NOMO-1 (cell line): ENCODE data around the gene PYGB.
"Not testable (repeated sequence)": the region's sequence is repeated elsewhere in the genome, so short reads cannot be mapped to it uniquely, and the experiment has no call there.

Experiments
- DNase-seq, 2 experiments: peaks; one replicate each; lab custom pipeline; 2025; ENCODE audit not compliant: unreplicated experiment in 2 of 2; lab: John Stamatoyannopoulos, UW

The PYGB gene

DNA sequence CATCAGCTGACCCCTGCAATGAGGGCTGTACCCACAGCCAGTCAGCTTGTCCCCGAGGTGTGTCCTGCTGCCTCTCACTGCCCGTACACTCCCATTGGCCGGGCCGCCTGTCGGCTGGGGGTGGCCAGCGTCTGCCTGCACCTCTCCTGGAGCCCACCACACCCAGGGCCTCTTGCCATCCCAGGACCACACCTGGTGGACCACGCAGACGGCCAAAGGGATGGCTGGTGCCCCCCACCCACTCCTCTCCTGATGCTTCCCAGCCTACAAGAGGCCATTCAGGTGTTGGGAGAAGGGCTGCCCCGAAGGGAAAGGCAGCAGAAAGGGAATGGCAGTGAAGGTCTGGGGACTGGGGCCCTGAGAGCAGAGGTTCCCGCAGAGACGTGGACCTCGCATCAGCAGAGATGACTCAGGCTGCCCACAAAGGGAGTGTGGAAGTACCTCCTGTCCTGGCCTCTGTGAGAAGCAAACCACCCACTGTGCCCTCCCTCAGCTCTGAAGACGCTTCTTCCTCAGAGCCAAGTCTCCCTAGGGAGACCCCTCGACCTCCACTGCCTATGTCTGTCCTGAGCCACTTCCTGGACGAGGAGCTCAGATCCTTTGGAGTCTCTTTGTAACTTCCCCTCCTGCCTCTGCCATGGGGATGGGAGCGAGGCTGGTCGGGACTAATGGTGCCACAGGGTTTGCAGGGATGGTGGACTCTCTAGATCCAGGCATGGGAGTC is 60.9 kb downstream of the PYGB start:
- no peak for DNase-seq

GRCh38 chr20:25309395-25310267 is 61.7 kb downstream of the PYGB start:
- no peak for DNase-seq

- peak; percentile 69 to 77 for DNase-seq
Observed at GRCh38 chr20:25310268-25310920, 62.5 kb downstream of the PYGB start.

DNA sequence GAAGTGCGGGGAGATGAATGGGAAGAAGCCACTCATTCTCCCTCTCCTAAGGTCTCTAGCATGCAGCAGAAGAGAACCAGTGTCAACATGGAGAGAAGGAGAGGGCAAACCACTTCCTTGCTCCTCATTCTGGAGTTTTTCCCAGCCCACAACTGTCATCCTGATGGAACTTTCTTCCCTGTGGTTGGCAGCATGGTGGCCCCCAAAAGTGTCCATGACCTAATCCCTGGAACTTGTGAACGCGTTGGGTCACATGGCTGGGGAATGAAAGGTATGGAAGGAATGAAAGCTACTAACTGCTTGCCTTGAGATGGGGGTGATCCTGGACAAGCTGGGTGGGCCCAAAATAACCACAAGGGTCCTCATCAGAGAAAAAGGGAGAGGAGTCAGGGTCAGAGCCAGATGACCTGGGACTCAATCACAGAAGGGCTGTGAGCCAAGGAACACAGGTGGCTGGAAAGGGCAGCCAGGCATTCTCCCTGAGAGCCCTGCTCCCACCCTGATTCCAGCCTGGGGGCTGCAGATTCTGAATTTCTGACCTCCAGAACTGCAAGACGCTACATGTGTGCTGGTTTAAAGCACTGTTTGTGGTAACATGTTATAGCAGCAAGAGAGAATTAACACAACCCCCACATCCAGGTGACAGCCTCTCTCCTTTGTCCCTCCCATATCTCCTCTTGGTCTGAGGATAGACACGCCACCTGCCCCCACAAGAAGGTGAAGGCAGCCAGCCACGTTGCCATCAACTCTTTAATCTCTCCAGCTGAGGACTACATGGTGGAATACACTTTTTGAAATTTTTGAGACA is 63.2 kb downstream of the PYGB start:
- no peak for DNase-seq

DNA sequence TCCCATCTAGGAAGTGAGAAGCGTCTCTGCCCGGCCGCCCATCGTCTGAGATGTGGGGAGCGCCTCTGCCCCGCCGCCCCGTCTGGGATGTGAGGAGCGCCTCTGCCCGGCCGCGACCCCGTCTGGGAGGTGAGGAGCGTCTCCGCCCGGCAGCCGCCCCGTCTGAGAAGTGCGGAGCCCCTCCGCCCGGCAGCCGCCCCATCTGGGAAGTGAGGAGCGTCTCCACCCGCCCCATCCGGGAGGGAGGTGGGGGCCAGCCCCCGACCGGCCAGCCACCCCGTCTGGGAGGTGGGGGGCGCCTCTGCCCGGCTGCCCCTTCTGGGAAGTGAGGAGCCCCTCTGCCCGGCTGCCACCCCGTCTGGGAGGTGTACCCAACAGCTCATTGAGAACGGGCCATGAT is 64.8 kb downstream of the PYGB start:
- not testable (repeated sequence) for DNase-seq

DNA sequence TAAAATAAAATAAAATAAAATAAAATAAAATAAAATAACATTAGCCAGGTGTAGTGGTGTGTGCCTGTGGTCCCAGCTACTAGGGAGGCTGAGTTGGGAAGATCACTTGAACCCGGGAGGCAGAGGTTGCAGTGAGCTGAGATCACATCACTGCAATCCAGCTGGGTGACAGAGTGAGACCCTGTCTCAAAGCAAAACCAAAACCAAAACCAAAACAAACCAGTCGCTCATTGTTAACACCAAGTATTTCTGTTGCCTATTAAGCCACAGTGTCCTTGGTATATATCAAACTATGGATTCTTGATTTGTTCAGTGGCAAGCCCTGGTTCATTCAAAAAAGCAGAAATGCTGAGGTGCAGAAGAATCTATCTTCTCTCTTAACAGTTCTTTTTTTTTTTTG is 65.7 kb downstream of the PYGB start:
- no peak for DNase-seq

- DNase-seq, result no peak
Observed at GRCh38 chr20:25314497-25315417, 66.9 kb downstream of the PYGB start.

- DNase-seq, result no peak
Observed at GRCh38 chr20:25315418-25316210, 67.7 kb downstream of the PYGB start.

- DNase-seq, result no peak
Observed at GRCh38 chr20:25316506-25317190, 68.8 kb downstream of the PYGB start.

DNA sequence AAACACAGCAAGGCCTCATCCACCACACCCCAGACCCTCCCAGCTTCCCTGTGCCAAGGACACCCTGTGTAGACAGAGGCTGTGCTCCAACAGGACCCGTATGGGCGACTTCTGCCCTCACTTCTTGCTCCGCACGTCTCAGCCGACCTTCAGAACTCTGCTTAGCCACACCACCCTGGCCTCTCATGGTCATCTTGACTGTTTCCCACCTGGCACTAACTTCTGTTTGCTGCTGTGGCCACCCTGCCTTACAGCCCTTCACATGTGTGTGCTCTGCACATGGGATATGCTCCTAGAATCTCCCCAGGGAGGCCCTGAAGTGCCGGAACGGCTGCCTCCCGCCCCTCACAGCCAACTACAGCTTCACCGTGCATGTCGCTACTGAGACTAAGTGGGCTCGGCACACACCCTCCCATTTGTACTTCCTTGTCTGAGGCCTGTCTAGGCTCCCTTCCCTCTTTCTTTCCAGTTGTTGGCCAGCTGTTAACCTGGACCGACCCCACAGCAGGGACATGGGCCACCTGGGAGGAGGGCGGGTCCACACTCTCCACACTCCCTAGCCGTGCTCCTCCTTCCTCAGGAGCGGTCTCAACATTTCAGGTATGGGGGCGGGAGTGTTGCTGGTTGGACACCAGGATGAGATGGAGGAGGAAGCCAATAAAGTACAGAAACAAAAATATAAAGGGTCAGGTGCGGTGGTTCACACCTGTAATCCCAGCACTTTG is 69.6 kb downstream of the PYGB start:
- no peak for DNase-seq

- DNase-seq, result peak; percentile 78 to 97
Observed at GRCh38 chr20:25318471-25319240, 70.8 kb downstream of the PYGB start.

DNA sequence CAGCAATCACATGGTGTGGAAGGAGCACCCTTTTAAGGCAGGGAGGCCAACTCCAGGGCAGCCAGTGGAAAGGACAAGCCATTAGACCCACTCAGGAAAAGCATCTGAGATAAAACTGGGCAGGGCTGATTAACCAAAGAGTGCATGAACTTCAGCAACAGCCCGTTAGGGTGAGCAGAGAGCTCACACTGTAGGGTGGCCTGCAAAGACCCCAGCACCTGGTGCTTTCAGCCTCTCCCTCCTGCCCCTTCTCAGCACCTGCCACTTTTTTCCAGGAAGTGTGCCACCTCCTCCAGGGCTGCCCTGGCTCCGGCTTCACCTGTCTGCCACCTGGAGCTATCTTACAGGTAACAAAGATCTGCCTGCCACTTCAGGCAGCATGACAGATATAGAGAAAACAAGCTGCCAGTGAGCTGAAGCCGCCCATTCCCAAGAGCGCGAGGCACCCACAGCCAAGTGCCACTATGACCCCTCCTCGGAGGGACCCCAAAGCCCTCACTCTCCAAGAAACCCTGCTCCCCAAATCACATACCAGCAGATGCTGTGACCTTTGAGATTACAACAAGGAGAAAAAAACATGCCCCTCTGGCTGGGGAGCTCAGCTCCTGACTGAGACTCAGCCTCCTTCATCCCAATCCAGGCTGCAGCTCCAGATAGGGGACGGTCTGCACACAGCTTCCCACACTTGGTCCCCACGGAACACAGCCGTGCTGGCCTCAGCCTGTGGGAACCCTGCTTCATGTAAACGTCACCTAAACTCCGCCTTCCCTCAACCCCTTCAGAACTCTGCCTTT is 71.6 kb downstream of the PYGB start:
- no peak for DNase-seq

GRCh38 chr20:25320035-25320800 is 72.3 kb downstream of the PYGB start:
- DNase-seq, result no peak

DNA sequence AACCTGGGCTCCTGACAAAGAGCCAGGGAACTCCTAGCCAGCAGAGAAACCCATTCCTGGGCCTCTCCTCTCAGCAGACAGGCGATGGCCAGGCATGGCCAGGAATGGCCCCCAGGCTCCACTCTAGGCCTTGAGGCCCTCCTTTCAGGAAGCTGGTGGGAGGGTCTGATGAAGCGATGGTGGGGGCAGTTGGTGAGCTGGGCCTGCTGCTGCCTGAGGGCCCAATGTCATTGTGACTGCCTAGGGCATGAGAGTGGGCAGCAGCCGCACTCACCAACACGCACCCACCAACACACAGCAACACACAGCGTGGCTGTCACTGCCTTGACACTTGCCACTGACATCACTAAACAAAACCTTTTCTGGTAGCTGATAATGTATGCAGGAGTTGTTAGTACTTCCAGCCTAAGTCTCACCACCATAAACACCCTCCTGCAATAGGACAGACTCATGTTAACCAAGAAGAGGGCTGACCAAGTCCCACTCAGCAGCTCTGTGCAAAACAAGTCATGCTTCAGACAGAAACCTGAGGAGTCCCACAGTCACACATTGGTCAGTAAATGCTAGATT is 73.5 kb downstream of the PYGB start:
- DNase-seq, result no peak

- DNase-seq, result peak in 1 of 2 experiments; percentile 21
Observed at GRCh38 chr20:25321991-25322390, 74.1 kb downstream of the PYGB start.
